BLaER1 (cell line): Measurements from ENCODE around the gene STAC.

Experiments
- H3K27ac ChIP-seq: shearing (Covaris generic); formaldehyde crosslinking; 2 replicates; pipeline ENCODE4 v1.8.1; 2022
- H3K27me3 ChIP-seq: shearing (Covaris generic); formaldehyde crosslinking; 2 replicates; pipeline ENCODE4 v1.8.1; 2022
- H3K36me3 ChIP-seq: shearing (Covaris generic); formaldehyde crosslinking; 2 replicates; pipeline ENCODE4 v1.8.1; 2022
- H3K4me1 ChIP-seq: shearing (Covaris generic); formaldehyde crosslinking; 2 replicates; pipeline ENCODE4 v1.8.1; 2022
- H3K4me2 ChIP-seq: shearing (Covaris generic); formaldehyde crosslinking; 2 replicates; pipeline ENCODE4 v1.8.1; 2022
- H3K4me3 ChIP-seq: shearing (Covaris generic); formaldehyde crosslinking; 2 replicates; pipeline ENCODE4 v1.8.1; 2022
- H3K9ac ChIP-seq: shearing (Covaris generic); formaldehyde crosslinking; 2 replicates; pipeline ENCODE4 v1.8.1; 2022
- H3K9me3 ChIP-seq: shearing (Covaris generic); formaldehyde crosslinking; 2 replicates; pipeline ENCODE4 v1.8.1; 2022
- H4K20me1 ChIP-seq: shearing (Covaris generic); formaldehyde crosslinking; 2 replicates; pipeline ENCODE4 v1.8.1; 2022
- Cebpa-rat ChIP-seq: shearing (Covaris generic); IDR thresholded peaks from 2 replicates; pipeline ENCODE4 v1.8.1; 2022

Gene STAC, protein sequence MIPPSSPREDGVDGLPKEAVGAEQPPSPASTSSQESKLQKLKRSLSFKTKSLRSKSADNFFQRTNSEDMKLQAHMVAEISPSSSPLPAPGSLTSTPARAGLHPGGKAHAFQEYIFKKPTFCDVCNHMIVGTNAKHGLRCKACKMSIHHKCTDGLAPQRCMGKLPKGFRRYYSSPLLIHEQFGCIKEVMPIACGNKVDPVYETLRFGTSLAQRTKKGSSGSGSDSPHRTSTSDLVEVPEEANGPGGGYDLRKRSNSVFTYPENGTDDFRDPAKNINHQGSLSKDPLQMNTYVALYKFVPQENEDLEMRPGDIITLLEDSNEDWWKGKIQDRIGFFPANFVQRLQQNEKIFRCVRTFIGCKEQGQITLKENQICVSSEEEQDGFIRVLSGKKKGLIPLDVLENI

DNA sequence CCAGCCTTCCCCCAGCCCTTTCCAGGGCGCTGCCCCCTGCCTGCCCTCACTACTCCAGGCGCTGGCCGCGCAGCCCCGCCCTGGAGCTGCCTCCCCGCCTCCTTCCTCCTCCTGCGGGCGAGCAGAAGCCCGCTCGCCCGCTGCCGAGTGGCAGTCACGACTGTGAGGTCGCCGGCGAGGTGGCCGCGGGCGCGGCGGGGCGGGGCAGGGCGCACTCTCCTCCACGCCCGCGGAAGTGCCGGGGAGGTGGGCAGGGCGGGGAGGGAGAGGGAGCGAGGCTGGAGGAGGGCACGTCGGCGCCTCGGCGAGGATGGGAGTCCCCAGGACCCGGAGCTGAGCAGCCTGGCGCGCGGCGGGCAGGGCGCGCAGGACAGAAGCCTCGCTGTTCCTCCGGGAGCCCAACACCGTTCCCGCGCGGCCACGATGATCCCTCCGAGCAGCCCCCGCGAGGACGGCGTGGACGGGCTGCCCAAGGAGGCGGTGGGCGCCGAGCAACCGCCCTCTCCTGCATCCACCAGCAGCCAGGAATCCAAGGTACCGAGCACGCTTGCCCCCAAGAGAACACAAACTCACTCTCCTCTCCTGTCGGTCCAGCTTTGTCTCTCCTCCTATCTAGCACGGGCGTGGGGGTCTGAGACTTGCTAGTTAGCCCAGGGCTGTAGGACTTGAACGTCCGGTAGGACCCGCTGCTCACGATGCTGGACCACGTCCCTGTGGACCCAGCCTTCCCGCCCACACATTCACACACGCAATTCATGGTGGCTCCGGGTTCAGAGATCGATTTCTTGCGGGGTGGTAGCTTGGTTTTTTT lies at the start of gene STAC:
TSS of gene STAC (plus strand) at position 284 of the 811 bp plus-strand sequence. CDS start at position 424, 140 bp downstream.
- peak within 1 kb of the TSS; percentile 75 for H3K4me2 ChIP-seq
- H3K9ac ChIP-seq: peak within 1 kb of the TSS; percentile 51; the same call in 1 of the 2 replicates
- H3K4me1 ChIP-seq: peaks cover 7% of the 10 kb centered on the region; the same call in 1 of the 2 replicates
- H3K27ac ChIP-seq: no peak within 1 kb of the TSS
- no peak for TF ChIP-seq Cebpa-rat
- no peaks in the 10 kb centered on the region for H3K36me3 ChIP-seq
- H4K20me1 ChIP-seq: no peaks in the 10 kb centered on the region
- no peaks in the 10 kb centered on the region for H3K9me3 ChIP-seq
- peak within 1 kb of the TSS; percentile 66 for H3K4me3 ChIP-seq
- peaks cover 6% of the 10 kb centered on the region; the same call in 1 of the 2 replicates for H3K27me3 ChIP-seq

DNA sequence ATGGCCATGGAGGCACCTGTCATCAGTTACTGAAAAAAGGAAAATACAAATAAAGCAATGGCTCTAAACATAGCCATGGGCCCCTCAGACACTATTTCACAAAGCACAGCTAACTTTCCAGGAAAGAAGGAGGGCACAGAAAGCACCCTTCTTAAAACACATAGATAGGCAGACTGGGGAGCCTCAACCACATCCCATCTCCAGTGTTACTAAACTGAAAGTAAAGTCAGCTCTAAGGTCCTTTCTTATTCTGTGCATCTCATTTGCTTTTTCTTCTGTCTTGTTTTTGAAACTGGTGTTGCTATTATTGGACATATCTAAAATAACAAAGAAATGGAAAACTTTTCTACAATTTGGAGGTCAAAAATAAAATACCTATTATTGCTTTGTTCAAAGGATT lies 48.2 kb upstream of the STAC start:
- no peak overlapping the region for H3K9ac ChIP-seq
- H3K4me2 ChIP-seq: no peak overlapping the region
- TF ChIP-seq Cebpa-rat: no peak
- no peak overlapping the region for H3K27ac ChIP-seq
- H3K4me3 ChIP-seq: no peak overlapping the region
- no peaks in the 10 kb centered on the region for H3K27me3 ChIP-seq
- no peaks in the 10 kb centered on the region for H4K20me1 ChIP-seq
- H3K4me1 ChIP-seq: no peaks in the 10 kb centered on the region
- no peaks in the 10 kb centered on the region for H3K9me3 ChIP-seq
- H3K36me3 ChIP-seq: no peaks in the 10 kb centered on the region

DNA sequence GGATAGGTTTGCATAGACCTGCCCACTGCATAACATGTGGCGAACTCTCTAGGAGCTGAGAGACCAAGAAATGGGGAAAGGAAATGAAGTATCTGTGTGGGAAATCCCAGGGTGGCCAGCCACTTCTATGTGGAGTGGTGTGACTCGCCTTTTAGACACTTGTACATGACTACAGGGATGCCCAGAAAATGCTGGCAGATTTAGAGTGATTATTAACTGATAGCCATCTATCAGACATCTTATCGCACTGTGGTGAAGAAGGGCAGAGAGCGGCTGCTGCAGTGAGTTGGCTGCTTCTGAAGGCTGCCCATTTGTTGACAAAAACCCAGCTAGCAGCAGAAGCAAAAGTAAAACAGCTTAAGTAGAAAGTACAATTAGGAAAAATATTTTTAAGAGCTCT lies 18.1 kb upstream of the STAC start:
- H4K20me1 ChIP-seq: no peaks in the 10 kb centered on the region
- no peak overlapping the region for H3K9ac ChIP-seq
- no peak overlapping the region for H3K27ac ChIP-seq
- H3K4me3 ChIP-seq: no peak overlapping the region
- peaks cover 9% of the 10 kb centered on the region for H3K4me1 ChIP-seq
- H3K4me2 ChIP-seq: no peak overlapping the region
- no peaks in the 10 kb centered on the region for H3K36me3 ChIP-seq
- H3K27me3 ChIP-seq: no peaks in the 10 kb centered on the region
- no peaks in the 10 kb centered on the region for H3K9me3 ChIP-seq
- TF ChIP-seq Cebpa-rat: no peak

DNA sequence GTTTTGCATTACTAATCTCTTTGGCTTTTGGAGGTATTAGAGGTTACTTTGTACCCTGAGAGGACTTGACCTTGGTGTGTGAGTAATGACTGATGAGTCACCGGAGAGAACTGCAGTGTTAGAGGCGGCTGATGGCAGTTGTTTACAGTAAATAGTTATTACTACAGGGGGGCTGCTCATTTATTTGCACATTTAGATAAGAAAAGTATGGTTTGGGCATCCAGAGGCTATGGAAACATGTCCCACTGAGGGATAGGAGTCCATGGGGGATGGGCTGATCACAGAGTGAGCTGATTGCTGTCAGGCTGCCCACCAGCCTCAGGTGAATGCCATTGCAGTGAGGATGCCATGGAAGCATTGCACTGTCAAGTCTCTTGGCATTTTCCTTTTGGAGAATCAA lies 17.3 kb upstream of the STAC start:
- Histone ChIP-seq H3K4me1 (peaks cover 9% of the 10 kb centered on the region), H3K9me3 (no peaks in the 10 kb centered on the region), H3K9ac (no peak overlapping the region), H3K4me2 (no peak overlapping the region), H3K27ac (no peak overlapping the region), H3K4me3 (no peak overlapping the region), H4K20me1 (no peaks in the 10 kb centered on the region), H3K27me3 (no peaks in the 10 kb centered on the region), H3K36me3 (no peaks in the 10 kb centered on the region)
- TF ChIP-seq Cebpa-rat: no peak

DNA sequence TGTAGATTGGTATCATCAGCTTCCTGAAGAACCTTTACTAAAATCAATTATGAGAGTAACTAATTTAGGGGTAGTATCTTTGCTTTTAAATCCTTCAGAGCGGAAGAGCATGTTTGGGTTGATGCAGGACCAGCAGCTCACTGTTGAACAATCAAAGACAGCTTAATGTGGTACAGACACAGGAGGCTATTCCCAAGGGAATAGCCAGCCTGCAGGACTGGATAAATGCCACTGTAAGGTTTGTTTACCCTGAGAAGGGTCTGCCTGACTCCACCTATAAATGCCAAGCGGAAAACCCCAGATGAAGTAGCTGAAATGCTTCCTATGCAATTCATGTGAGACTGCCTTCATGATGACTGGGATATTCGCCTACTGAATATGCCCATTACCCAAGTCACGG lies 16.0 kb upstream of the STAC start:
- TF ChIP-seq Cebpa-rat: no peak
- no peaks in the 10 kb centered on the region for H4K20me1 ChIP-seq

DNA sequence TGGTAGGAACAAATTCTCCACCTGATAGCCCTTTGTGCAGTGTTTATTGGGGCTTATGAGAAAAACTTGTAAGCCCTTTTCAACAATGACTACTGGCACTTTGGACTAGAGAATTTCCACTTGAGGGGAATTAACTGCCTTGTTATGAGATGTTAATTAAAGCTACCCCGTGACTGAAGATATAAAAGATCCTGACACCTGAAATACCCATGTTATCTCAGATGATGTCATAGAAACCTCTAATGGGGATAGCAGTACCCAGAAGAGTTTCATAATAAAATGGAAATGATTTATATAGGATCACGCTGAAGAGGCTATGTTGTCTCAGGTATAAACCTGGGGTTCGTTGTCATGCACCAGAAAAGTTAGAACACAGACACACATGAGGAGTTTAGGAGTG lies 14.5 kb upstream of the STAC start:
- Histone ChIP-seq H3K4me1 (peaks cover 9% of the 10 kb centered on the region), H3K4me2 (no peak overlapping the region), H3K4me3 (no peak overlapping the region), H4K20me1 (no peaks in the 10 kb centered on the region), H3K9ac (no peak overlapping the region), H3K27ac (no peak overlapping the region), H3K36me3 (no peaks in the 10 kb centered on the region), H3K9me3 (no peaks in the 10 kb centered on the region), H3K27me3 (no peaks in the 10 kb centered on the region)
- no peak for TF ChIP-seq Cebpa-rat

More for the DNA sequence above, 16.0 kb upstream of the STAC start:
- Histone ChIP-seq H3K36me3 (no peaks in the 10 kb centered on the region), H3K4me3 (no peak overlapping the region), H3K4me2 (peak overlapping the region; percentile 51), H3K27ac (no peak overlapping the region), H3K27me3 (no peaks in the 10 kb centered on the region), H3K9ac (no peak overlapping the region), H3K9me3 (no peaks in the 10 kb centered on the region), H3K4me1 (peaks cover 9% of the 10 kb centered on the region)

DNA sequence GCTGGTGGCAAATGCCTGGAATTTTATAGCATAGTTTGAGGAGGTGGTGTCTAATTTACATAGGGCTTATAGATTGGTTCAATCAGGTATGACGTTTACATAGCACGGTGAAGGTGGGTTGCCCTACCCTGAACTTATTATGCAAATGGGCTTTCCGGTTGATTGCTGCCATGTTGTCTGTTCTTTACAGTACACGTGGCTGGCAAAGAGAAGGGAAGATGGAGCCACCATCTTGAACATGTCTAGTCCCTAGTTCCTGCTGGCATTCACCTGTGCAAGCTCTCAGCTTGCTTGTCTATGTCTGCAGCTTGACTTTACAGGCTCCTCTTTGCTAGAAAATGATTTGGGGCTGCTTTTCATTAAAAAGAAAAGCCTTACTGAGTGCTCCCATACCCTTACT lies 14.0 kb upstream of the STAC start:
- Histone ChIP-seq H3K4me2 (no peak overlapping the region), H3K9ac (no peak overlapping the region), H4K20me1 (no peaks in the 10 kb centered on the region), H3K4me3 (no peak overlapping the region), H3K27ac (no peak overlapping the region), H3K4me1 (peaks cover 9% of the 10 kb centered on the region), H3K9me3 (no peaks in the 10 kb centered on the region), H3K27me3 (no peaks in the 10 kb centered on the region), H3K36me3 (no peaks in the 10 kb centered on the region)
- no peak for TF ChIP-seq Cebpa-rat

DNA sequence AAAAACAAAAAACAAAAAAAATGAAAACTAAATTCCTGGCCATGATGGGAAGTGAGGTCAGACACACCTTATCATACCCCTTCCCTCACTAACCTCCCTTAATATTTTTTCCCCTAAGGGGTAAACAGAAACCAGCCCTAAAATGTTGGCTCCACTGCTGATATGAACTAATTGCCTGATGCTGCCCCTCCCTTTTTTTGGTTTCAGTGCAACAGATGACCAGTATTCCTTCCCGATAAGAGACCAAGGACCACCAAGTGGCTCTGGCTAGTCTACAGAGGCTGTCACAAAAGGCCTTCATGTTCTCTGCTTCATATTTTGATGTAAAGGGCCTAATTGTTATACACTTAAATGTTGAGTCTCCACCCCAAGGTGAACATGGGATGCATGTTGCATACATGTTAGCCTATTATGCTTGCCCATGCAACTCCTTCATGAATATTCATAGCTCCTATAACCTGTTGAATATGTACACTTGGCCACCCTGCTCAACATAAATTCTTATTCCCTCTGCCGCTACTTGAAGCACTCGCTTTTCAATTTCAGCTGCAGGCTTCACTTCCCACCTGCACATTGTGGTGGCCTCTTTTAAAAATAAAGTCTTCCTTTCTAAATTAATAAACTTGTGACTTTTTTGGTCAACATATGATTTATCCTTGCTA lies 12.3 kb upstream of the STAC start:
- no peak overlapping the region for H3K27ac ChIP-seq
- TF ChIP-seq Cebpa-rat: no peak
- H3K27me3 ChIP-seq: no peaks in the 10 kb centered on the region
- H3K9ac ChIP-seq: no peak overlapping the region
- no peaks in the 10 kb centered on the region for H4K20me1 ChIP-seq
- no peaks in the 10 kb centered on the region for H3K36me3 ChIP-seq
- H3K4me1 ChIP-seq: peaks cover 9% of the 10 kb centered on the region
- no peak overlapping the region for H3K4me2 ChIP-seq
- no peak overlapping the region for H3K4me3 ChIP-seq
- no peaks in the 10 kb centered on the region for H3K9me3 ChIP-seq

DNA sequence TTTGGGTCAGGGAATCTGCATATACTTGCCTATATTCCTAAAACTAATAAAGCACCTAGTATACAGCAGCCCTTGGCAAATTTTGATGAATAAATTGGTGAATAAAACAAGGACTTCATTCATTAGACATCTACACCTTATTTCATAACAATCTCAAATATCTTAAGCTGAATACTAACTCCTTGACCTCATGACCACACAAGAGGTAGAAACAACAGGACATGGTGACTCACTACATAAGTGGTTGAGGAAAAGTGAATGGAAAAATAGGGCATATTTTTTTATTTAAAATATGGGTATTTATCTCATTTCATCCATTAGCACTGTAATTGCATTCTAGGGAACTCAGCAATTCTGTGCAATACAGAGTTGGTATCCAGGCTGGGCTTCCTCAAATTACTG lies 7.8 kb upstream of the STAC start:
- Histone ChIP-seq H3K4me2 (no peak overlapping the region), H3K4me3 (no peak overlapping the region), H3K9ac (no peak overlapping the region), H3K9me3 (no peaks in the 10 kb centered on the region), H3K27ac (no peak overlapping the region), H3K36me3 (no peaks in the 10 kb centered on the region), H3K27me3 (no peaks in the 10 kb centered on the region), H4K20me1 (no peaks in the 10 kb centered on the region), H3K4me1 (no peaks in the 10 kb centered on the region)
- no peak for TF ChIP-seq Cebpa-rat
